ENCODE results near the gene CPNE7.

CPNE7 gene

DNA sequence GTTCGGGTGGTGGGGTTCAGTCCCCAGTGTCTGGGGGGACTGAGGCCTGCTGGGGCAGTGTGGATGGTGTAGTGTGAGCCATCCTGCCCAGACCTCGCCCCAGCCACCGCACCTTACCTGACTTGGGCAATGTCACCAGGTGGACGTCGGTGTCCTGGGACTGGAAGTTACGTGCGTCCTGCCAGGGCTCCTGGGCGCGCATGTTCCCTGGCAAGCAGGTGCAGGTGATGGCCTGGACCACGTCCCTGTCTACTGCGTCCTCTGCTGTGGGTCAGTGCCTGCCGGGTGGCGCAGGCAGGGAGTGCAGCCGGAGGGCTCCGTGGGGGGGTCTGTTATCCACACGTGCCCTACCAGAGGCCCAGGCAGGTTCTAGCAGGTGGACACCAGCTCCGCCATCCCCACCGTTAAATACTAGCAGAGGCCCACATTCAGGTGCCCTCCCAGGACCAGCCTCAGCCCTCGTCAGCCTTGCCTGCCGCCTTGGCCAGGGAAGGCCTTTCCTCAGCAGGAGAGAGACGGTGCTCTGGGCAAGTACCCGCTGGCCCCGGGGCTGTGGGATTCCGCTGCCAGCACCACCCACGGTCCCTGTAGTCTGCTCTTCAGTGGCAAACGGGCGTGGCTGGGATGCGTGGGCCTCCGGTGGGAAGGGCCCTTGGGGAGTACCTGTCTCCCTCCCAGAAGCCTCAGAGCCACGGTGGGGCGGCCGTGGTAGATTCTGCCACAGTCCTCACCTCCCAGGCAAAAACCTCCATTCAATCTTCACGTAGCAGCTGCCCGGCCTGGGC is 29.8 kb downstream of the CPNE7 start:
- no peak overlapping the region for H3K27ac ChIP-seq (ENCODE audit: low read depth, low read length)
- H3K27me3 ChIP-seq (ENCODE audit: insufficient read depth, low read length): no peaks in the 10 kb centered on the region
- H3K4me3 ChIP-seq (ENCODE audit: low read depth, low read length): no peak overlapping the region
- H3K4me1 ChIP-seq (ENCODE audit: control insufficient read depth, insufficient read depth, low read length, unreplicated experiment): peaks cover 19% of the 10 kb centered on the region
- no peaks in the 10 kb centered on the region for H3K79me2 ChIP-seq (ENCODE audit: control insufficient read depth, insufficient read depth, low read length, unreplicated experiment)
- H2AFZ ChIP-seq (ENCODE audit: low read length, unreplicated experiment): no peak overlapping the region
- H3K36me3 ChIP-seq (ENCODE audit: insufficient read depth, low read length): no peaks in the 10 kb centered on the region

DNA sequence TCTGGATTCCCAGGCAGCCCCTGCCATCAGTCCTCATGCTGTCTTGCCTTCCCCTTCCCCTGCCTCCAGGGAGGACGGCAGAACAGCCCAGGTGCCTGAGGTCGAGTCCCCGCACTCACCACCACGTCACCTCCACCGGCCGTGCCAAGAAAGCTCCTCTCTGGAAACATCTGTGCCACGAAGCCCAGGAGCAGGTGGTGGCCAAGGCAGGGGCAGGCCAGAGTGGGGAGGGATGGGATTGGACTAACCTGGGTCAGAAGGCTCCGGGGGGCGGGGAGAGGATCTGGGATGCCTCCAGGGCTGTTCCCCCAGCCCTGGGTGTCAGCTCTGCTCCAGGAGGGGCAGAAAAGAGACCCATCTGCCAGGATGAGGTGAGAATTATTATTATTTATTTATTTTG is 30.4 kb downstream of the CPNE7 start:
- H3K27me3 ChIP-seq (ENCODE audit: insufficient read depth, low read length): no peaks in the 10 kb centered on the region
- no peaks in the 10 kb centered on the region for H3K79me2 ChIP-seq (ENCODE audit: control insufficient read depth, insufficient read depth, low read length, unreplicated experiment)
- H3K36me3 ChIP-seq (ENCODE audit: insufficient read depth, low read length): no peaks in the 10 kb centered on the region
- H3K4me3 ChIP-seq (ENCODE audit: low read depth, low read length): no peak overlapping the region
- no peak overlapping the region for H2AFZ ChIP-seq (ENCODE audit: low read length, unreplicated experiment)
- H3K27ac ChIP-seq (ENCODE audit: low read depth, low read length): no peak overlapping the region
- peaks cover 17% of the 10 kb centered on the region for H3K4me1 ChIP-seq (ENCODE audit: control insufficient read depth, insufficient read depth, low read length, unreplicated experiment)

DNA sequence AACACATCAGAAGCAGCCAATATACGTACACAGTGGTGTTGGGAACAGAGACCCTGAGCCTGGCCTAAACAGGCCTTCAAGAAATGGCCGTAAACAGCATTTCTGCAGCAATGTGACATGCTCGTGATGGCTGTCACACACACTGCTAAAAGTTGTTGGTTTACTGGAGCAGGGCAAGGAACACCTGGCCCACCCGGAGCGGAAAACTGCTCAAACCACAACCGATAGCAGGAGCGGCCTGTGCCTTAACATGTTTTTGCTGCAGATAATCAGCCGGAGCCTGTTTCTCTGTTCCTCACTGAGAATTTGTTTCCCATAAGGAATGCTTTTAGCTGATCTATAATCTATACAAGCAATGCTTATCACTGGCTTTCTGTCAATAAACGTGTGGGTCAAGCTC is 31.9 kb downstream of the CPNE7 start:
- Histone ChIP-seq H3K79me2 (ENCODE audit: control insufficient read depth, insufficient read depth, low read length, unreplicated experiment) (no peaks in the 10 kb centered on the region), H3K27me3 (ENCODE audit: insufficient read depth, low read length) (no peaks in the 10 kb centered on the region), H3K4me3 (ENCODE audit: low read depth, low read length) (no peak overlapping the region), H3K4me1 (ENCODE audit: control insufficient read depth, insufficient read depth, low read length, unreplicated experiment) (peaks cover 9% of the 10 kb centered on the region), H3K27ac (ENCODE audit: low read depth, low read length) (no peak overlapping the region), H3K36me3 (ENCODE audit: insufficient read depth, low read length) (no peaks in the 10 kb centered on the region), H2AFZ (ENCODE audit: low read length, unreplicated experiment) (no peak overlapping the region)

DNA sequence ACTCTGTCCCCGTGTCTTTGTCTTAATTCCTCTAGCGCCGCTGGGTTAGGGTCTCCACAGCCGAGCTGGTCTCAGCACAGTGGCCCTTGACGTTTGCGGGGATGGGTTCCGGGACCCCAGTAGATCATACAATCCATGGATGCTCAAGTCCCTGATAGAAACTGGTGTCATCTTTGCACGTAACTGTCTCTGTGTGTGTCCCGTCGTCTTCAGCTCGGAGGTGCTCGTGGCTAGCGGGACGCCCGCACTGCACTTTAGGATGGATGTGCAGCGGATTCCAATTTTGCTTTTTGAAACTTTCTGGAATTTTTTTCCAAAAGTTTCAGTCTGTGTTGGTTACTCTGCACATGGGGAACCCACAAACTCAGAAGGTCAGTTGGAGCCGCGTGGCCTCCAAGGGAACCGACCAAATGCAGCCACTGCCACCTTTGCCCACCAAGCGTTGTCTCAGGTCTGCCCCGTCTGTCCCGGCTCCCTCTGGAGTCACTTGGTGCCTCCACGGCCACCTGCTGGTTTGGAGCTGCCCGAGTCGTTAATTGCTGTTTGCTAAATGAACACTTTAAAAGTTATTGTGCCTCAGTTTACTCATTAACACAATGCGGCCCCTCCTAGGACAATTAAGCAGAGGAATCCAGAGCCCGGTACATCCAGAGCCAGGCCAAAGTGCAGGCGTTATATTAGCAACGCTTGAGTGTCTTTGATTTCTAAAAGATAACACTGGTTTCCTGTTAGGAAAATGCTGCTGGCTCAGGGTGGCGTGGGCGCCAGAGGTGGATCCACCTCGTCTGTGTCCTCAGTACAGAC is 32.6 kb downstream of the CPNE7 start:
- no peak overlapping the region for H2AFZ ChIP-seq (ENCODE audit: low read length, unreplicated experiment)
- H3K27ac ChIP-seq (ENCODE audit: low read depth, low read length): no peak overlapping the region
- H3K4me1 ChIP-seq (ENCODE audit: control insufficient read depth, insufficient read depth, low read length, unreplicated experiment): peaks cover 3% of the 10 kb centered on the region
- no peak overlapping the region for H3K4me3 ChIP-seq (ENCODE audit: low read depth, low read length)
- H3K27me3 ChIP-seq (ENCODE audit: insufficient read depth, low read length): no peaks in the 10 kb centered on the region
- no peaks in the 10 kb centered on the region for H3K36me3 ChIP-seq (ENCODE audit: insufficient read depth, low read length)
- H3K79me2 ChIP-seq (ENCODE audit: control insufficient read depth, insufficient read depth, low read length, unreplicated experiment): no peaks in the 10 kb centered on the region

DNA sequence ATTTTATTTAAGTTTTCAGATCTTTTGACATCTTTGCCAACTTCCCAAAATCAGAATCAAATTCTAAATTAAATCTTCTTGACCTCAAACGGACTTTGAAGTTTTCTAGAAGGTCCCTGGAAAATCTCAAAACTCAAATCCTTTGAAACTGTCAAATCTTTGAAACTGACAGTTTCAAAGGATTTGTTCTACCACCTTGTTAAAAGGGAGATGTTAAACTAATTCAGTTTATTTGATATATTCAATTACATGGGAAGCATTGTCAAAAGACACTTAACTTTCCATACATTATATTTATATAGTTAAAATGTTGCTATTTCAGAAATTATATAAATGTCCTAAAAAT is 34.5 kb downstream of the CPNE7 start:
- Histone ChIP-seq H3K36me3 (ENCODE audit: insufficient read depth, low read length) (no peaks in the 10 kb centered on the region), H3K4me1 (ENCODE audit: control insufficient read depth, insufficient read depth, low read length, unreplicated experiment) (peaks cover 2% of the 10 kb centered on the region), H3K27me3 (ENCODE audit: insufficient read depth, low read length) (no peaks in the 10 kb centered on the region), H2AFZ (ENCODE audit: low read length, unreplicated experiment) (no peak overlapping the region), H3K27ac (ENCODE audit: low read depth, low read length) (no peak overlapping the region), H3K79me2 (ENCODE audit: control insufficient read depth, insufficient read depth, low read length, unreplicated experiment) (no peaks in the 10 kb centered on the region), H3K4me3 (ENCODE audit: low read depth, low read length) (no peak overlapping the region)

DNA sequence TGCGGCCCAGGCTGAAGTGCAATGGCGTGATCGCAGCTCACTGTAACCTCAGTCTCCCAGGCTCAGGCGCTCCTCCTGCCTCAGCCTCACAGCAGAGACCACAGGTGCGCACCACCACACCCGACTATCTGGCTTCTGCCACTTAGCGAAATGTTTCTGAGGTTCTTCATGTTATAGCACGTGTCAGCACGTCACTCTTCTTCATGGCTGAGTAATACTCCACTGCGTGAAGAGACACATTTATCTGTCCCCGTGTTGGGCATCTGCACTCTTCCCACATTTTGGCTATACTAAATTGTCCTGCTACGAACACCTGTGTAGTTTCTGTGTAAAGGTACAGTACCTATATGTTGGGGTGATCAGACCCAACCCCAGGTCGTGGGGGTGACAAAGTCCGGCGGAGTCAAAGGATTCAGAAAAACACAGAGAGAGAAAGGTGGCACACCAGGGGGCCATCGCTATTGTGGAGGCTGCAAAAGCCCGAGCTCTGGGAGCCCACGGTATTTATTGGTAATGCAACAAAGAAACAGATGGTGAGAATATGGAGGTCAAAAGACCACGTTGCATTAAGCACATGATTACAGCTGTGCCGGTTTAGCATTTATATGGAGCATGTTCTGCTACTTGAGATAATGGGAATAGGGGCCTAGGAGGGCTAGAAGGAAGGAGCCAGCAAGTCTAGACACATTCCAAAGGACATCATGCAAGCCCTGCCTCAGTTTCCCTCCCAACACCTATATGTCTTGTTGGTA is 37.0 kb downstream of the CPNE7 start:
- no peak overlapping the region for H3K27ac ChIP-seq (ENCODE audit: low read depth, low read length)
- H3K4me3 ChIP-seq (ENCODE audit: low read depth, low read length): no peak overlapping the region
- H3K36me3 ChIP-seq (ENCODE audit: insufficient read depth, low read length): no peaks in the 10 kb centered on the region
- no peak overlapping the region for H2AFZ ChIP-seq (ENCODE audit: low read length, unreplicated experiment)
- no peaks in the 10 kb centered on the region for H3K27me3 ChIP-seq (ENCODE audit: insufficient read depth, low read length)
- H3K79me2 ChIP-seq (ENCODE audit: control insufficient read depth, insufficient read depth, low read length, unreplicated experiment): no peaks in the 10 kb centered on the region
- H3K4me1 ChIP-seq (ENCODE audit: control insufficient read depth, insufficient read depth, low read length, unreplicated experiment): peaks cover 2% of the 10 kb centered on the region

DNA sequence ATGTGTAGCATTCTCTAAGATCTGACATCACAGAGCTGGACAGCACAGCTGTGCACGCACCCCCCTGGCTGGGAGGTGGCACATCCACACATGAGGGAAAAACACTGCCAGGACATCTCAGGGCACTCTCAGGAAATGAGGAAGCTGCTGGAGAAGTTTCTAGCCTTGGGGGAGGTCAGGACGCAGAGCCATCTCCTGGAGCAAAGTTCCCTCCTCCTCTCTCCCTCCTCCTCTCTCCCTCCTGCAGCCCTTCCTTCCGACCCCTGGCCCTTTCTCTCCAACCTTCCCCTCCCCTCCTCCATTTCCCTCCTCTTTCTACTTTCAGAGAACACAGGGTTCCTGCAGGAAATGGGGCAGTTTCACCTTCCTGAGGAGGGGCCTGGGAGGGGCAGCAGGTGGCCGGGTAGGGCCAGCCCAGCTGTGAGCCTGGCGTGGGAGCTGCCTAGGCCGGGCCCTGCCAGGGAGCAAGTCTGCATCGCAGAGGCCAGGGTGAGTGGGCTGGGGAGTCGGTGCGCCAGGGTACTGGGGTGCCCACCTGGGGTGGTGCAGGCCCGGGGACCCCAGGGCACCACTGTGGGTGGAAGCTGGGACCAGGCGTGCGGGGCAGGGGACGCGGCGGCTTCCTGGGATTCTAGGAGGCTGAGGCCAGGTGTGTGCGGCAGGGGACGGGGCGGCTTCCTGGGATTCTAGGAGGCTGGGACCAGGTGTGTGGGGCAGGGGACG is 37.8 kb downstream of the CPNE7 start, which contains the start of gene DPEP1:
Gene DPEP1 (plus strand): TSS at position 412 of the 723 bp plus-strand sequence. CDS start 16,769 bp downstream, outside the sequence.
- H3K79me2 ChIP-seq (ENCODE audit: control insufficient read depth, insufficient read depth, low read length, unreplicated experiment): no peaks in the 10 kb centered on the region
- H3K27me3 ChIP-seq (ENCODE audit: insufficient read depth, low read length): no peaks in the 10 kb centered on the region
- peaks cover 2% of the 10 kb centered on the region for H3K4me1 ChIP-seq (ENCODE audit: control insufficient read depth, insufficient read depth, low read length, unreplicated experiment)
- no peak within 1 kb of the TSS for H2AFZ ChIP-seq (ENCODE audit: low read length, unreplicated experiment)
- no peak within 1 kb of the TSS for H3K4me3 ChIP-seq (ENCODE audit: low read depth, low read length)
- no peak within 1 kb of the TSS for H3K27ac ChIP-seq (ENCODE audit: low read depth, low read length)
- no peaks in the 10 kb centered on the region for H3K36me3 ChIP-seq (ENCODE audit: insufficient read depth, low read length)

DNA sequence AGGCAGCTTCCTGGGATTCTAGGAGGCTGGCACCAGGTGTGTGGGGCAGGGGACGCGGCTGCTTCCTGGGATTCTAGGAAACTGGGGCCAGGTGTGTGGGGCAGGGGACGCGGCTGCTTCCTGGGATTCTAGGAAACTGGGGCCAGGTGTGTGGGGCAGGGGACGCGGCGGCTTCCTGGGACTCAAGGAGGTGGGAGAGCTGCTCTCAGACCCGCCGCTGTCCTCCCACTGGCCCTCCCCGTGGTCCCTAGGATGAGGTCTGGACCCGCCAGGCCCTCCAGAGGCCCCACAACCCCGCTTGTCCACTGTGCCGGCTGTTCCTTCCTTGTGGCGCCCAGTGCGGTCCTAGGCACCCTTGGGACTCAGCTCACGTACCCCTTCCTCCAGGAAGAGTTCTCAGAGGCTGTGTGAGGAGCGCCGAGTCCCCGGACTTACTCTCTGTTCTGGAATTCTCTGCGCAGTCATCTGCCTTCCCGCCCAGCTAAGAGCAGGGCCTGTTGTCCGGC is 38.4 kb downstream of the CPNE7 start:
- H3K4me1 ChIP-seq (ENCODE audit: control insufficient read depth, insufficient read depth, low read length, unreplicated experiment): peaks cover 2% of the 10 kb centered on the region
- no peaks in the 10 kb centered on the region for H3K27me3 ChIP-seq (ENCODE audit: insufficient read depth, low read length)
- H3K4me3 ChIP-seq (ENCODE audit: low read depth, low read length): no peak overlapping the region
- H3K27ac ChIP-seq (ENCODE audit: low read depth, low read length): no peak overlapping the region
- no peaks in the 10 kb centered on the region for H3K36me3 ChIP-seq (ENCODE audit: insufficient read depth, low read length)
- H3K79me2 ChIP-seq (ENCODE audit: control insufficient read depth, insufficient read depth, low read length, unreplicated experiment): no peaks in the 10 kb centered on the region
- no peak overlapping the region for H2AFZ ChIP-seq (ENCODE audit: low read length, unreplicated experiment)

DNA sequence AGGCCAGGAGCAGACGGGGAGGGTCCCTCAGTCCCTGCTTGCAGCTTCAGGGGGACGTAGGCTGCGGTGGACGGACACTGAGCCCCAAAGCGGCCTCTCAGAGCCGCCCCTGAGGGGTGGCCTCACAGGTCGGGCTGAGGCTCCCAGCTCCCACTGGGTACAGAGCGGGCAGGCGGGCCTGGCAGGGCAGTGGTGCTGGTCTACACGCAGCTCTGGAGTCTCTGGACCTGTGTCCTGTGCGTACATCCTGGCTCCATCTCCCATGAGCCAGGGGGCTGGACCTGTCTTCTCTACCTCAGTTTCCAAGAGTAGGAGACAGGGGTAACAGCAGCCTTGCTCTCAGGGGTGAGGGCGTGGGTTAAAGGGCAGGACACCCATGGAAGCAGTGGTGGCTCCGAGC is 39.6 kb downstream of the CPNE7 start:
- no peak overlapping the region for H2AFZ ChIP-seq (ENCODE audit: low read length, unreplicated experiment)
- H3K4me1 ChIP-seq (ENCODE audit: control insufficient read depth, insufficient read depth, low read length, unreplicated experiment): no peaks in the 10 kb centered on the region
- H3K36me3 ChIP-seq (ENCODE audit: insufficient read depth, low read length): no peaks in the 10 kb centered on the region
- H3K27me3 ChIP-seq (ENCODE audit: insufficient read depth, low read length): no peaks in the 10 kb centered on the region
- no peaks in the 10 kb centered on the region for H3K79me2 ChIP-seq (ENCODE audit: control insufficient read depth, insufficient read depth, low read length, unreplicated experiment)
- H3K27ac ChIP-seq (ENCODE audit: low read depth, low read length): no peak overlapping the region
- no peak overlapping the region for H3K4me3 ChIP-seq (ENCODE audit: low read depth, low read length)

DNA sequence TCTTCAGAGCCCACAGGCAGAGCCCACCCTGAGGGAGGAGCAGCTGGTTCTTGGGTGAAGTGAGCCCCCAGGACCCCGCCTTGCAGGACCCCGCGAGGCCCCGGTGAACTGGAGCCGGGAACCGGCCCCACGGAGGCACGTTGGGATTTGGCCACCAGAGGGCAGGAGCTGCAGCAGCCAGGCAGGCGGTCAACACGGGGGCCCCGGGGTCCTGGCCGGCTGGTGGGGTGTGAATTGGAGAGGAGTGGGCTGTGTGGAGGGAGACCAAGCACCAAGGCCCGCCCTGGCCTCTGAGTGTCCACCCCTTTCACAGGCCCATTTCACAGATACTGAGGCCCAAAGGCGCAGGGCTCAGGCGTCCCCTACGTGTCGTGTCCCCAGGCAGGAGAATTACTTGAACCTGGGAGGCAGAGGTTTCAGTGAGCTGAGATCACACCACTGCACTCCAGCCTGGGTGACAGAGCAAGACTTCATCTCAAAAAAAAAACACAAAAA is 40.1 kb downstream of the CPNE7 start:
- H3K79me2 ChIP-seq (ENCODE audit: control insufficient read depth, insufficient read depth, low read length, unreplicated experiment): no peaks in the 10 kb centered on the region
- H2AFZ ChIP-seq (ENCODE audit: low read length, unreplicated experiment): no peak overlapping the region
- H3K4me3 ChIP-seq (ENCODE audit: low read depth, low read length): no peak overlapping the region
- no peaks in the 10 kb centered on the region for H3K36me3 ChIP-seq (ENCODE audit: insufficient read depth, low read length)
- no peaks in the 10 kb centered on the region for H3K4me1 ChIP-seq (ENCODE audit: control insufficient read depth, insufficient read depth, low read length, unreplicated experiment)
- no peaks in the 10 kb centered on the region for H3K27me3 ChIP-seq (ENCODE audit: insufficient read depth, low read length)
- H3K27ac ChIP-seq (ENCODE audit: low read depth, low read length): no peak overlapping the region

All from ACC112 (cell line).